Spinal cord (tissue), 10 donors: ENCODE measurements around the gene CRYL1. TPM values are rescaled to one million over a fixed set of nuclear protein-coding genes. Genes with fewer than 3 reads are reported as not detected.

Experiments
- DNase-seq, 6 donors: peaks; one replicate each; pipeline versions ENCODE4 v3.0.0 to v3.0.0-alpha.2; 2013 to 2015; ENCODE audit warnings: low spot score in 6 of 6, low read depth in 4 of 6
- H3K27ac ChIP-seq: one replicate; pipeline ENCODE4 v1.5.1; 2013; ENCODE audit warnings: low read depth, low read length, control low read depth
- H3K27me3 ChIP-seq: one replicate; pipeline ENCODE4 v1.6.1; 2013; ENCODE audit warnings: low read length; ENCODE audit not compliant: control insufficient read depth, insufficient read depth
- H3K36me3 ChIP-seq: one replicate; pipeline ENCODE4 v1.6.1; 2013; ENCODE audit warnings: low read length; ENCODE audit not compliant: control insufficient read depth, insufficient read depth
- H3K4me1 ChIP-seq: one replicate; pipeline ENCODE4 v1.6.1; 2013; ENCODE audit warnings: low read length; ENCODE audit not compliant: control insufficient read depth, insufficient read depth
- H3K4me3 ChIP-seq: one replicate; pipeline ENCODE4 v1.5.1; 2013; ENCODE audit warnings: low read depth, low read length, control low read depth
- H3K9me3 ChIP-seq: one replicate; pipeline ENCODE4 v1.6.1; 2013; ENCODE audit warnings: low read length; ENCODE audit not compliant: control insufficient read depth, insufficient read depth
- WGBS: methylation state at CpG from one replicate; pipeline ENCODE4 v1.1.5; 2013; ENCODE audit warnings: missing lambda C conversion rate; ENCODE audit not compliant: insufficient coverage; 5-methylcytosine and 5-hydroxymethylcytosine counted together
- polyA plus RNA-seq, 2 donors: library from polyadenylated mRNA; unstranded; fragments of 120-200 nt; gene quantifications; one replicate each; pipeline ENCODE4 v1.2.1, GENCODE V29; 2013; ENCODE audit not compliant: insufficient read length in 2 of 2
- total RNA-seq, 2 donors: library from RNA; depleted of rRNA in 1 of 2; stranded (reverse); fragments of 120-200 nt in 1 of 2; fragments of >200 nt in 1 of 2; gene quantifications; one replicate each; pipeline versions ENCODE4 v1.2.3 to v1.2.4, GENCODE V29; 2013 to 2014
- donor health status: healthy.

CRYL1 gene
- total and polyA plus RNA-seq, 4 donors, result 43.9 to 60.0 (median 52.6) TPM

DNA sequence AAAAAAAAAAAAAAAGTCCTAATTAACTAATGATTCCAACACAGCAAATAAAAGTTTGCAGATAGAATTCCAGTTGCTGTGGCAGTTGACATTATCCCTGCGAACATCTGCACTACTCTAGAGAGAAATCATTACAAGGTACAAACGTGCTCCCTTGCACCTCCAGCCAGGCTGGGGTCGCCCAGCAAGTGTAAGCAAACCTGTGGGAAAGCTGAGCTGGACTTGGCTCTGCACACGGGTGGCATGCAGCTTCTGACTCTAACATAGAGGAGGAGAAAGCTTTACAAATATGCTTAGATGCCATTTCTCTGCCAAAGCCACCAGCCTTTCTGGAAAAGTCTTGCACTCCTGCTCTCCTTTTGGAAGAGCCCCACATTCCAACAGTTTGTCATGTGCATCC is 103.3 kb downstream of the CRYL1 start:
- H3K4me3 ChIP-seq, result no peak overlapping the region
- H3K36me3 ChIP-seq, result peaks cover 6% of the 10 kb centered on the region
- H3K27ac ChIP-seq, result no peak overlapping the region
- no peaks in the 10 kb centered on the region for H3K9me3 ChIP-seq
- H3K4me1 ChIP-seq, result peaks cover 29% of the 10 kb centered on the region
- no peaks in the 10 kb centered on the region for H3K27me3 ChIP-seq
- DNase-seq, result no peak
- WGBS, result 67% methylated on average over 1 of the region's 4 CpGs

DNA sequence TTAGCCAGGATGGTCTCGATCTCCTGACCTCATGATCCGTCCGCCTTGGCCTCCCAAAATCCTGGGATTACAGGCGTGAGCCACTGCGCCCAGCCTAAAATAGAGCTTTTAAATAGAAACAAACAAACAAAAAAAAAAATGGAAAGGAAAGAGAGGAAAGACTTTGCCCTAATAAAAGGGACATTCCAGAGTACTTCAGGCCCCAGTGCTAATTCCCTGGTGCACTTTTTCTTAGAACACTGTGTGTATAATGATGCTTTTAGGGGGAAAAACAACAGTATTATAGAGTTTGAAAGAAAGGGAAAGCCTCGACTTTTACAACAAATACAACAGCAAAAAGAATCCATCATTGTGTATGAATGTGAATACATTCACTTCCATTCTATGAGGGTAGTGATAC is 104.7 kb downstream of the CRYL1 start:
- WGBS, result no CpG with 5 or more reads among the region's 6 CpGs
- Histone ChIP-seq H3K4me1 (peaks cover 19% of the 10 kb centered on the region), H3K27ac (peak overlapping the region; percentile 6), H3K36me3 (peaks cover 11% of the 10 kb centered on the region), H3K27me3 (no peaks in the 10 kb centered on the region), H3K4me3 (no peak overlapping the region), H3K9me3 (no peaks in the 10 kb centered on the region)
- no peak for DNase-seq

- H3K36me3 ChIP-seq, result peaks cover 10% of the 10 kb centered on the region
- DNase-seq, result no peak
- H3K9me3 ChIP-seq, result no peaks in the 10 kb centered on the region
- 92% methylated on average over 6 of the region's 7 CpGs for WGBS
- no peak overlapping the region for H3K4me3 ChIP-seq
- peaks cover 9% of the 10 kb centered on the region for H3K4me1 ChIP-seq
- H3K27ac ChIP-seq, result no peak overlapping the region
- H3K27me3 ChIP-seq, result peaks cover 14% of the 10 kb centered on the region
Observed at GRCh38 chr13:20418953-20419352, 106.7 kb downstream of the CRYL1 start.

- Histone ChIP-seq H3K27me3 (peaks cover 14% of the 10 kb centered on the region), H3K9me3 (no peaks in the 10 kb centered on the region), H3K27ac (peak overlapping the region; percentile 36), H3K36me3 (peaks cover 10% of the 10 kb centered on the region), H3K4me3 (no peak overlapping the region), H3K4me1 (peaks cover 9% of the 10 kb centered on the region)
- 93% methylated on average over 12 of the region's 14 CpGs for WGBS
- DNase-seq, result peak in 1 of 6 donors; percentile 44
Observed at GRCh38 chr13:20416223-20416745, 109.4 kb downstream of the CRYL1 start.

DNA sequence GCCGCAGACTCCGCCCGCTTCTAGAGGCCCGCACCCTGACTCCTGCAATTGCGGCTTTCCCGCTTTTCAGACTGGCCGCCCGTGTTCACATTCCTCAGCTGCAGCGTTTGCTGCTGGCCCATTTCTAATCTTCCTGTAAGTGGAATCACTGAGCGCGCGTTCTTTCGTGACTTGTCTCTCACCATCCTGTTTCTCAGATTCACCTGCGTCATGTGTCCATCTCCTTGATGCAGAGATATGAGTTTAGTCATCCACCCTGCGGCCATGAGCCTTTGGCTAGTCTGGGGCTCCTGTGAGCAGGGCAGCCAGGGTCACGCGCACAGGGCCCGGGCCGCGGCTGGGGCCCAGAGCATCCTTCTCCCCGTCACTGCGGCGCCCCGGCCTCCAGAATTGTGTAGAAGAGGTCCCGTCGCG is 110.0 kb downstream of the CRYL1 start:
- Histone ChIP-seq H3K36me3 (peaks cover 10% of the 10 kb centered on the region), H3K27me3 (peaks cover 14% of the 10 kb centered on the region), H3K4me3 (no peak overlapping the region), H3K9me3 (no peaks in the 10 kb centered on the region), H3K4me1 (peaks cover 9% of the 10 kb centered on the region), H3K27ac (peak overlapping the region; percentile 36)
- WGBS, result 96% methylated on average over 24 of the region's 27 CpGs
- no peak for DNase-seq

GRCh38 chr13:20415306-20415679 is 110.4 kb downstream of the CRYL1 start:
- H3K9me3 ChIP-seq, result no peaks in the 10 kb centered on the region
- H3K4me3 ChIP-seq, result no peak overlapping the region
- no peak for DNase-seq
- H3K4me1 ChIP-seq, result peaks cover 9% of the 10 kb centered on the region
- H3K27me3 ChIP-seq, result peaks cover 14% of the 10 kb centered on the region
- no peak overlapping the region for H3K27ac ChIP-seq
- WGBS, result 56% methylated on average over 31 of the region's 31 CpGs
- peaks cover 10% of the 10 kb centered on the region for H3K36me3 ChIP-seq

- Histone ChIP-seq H3K27ac (no peak overlapping the region), H3K9me3 (no peaks in the 10 kb centered on the region), H3K36me3 (peaks cover 10% of the 10 kb centered on the region), H3K4me3 (no peak overlapping the region), H3K27me3 (peaks cover 14% of the 10 kb centered on the region), H3K4me1 (peaks cover 9% of the 10 kb centered on the region)
- 25% methylated on average over 45 of the region's 45 CpGs for WGBS
- DNase-seq, result peak in 1 of 6 donors; percentile 37
Observed at GRCh38 chr13:20414546-20415305, 110.9 kb downstream of the CRYL1 start.

DNA sequence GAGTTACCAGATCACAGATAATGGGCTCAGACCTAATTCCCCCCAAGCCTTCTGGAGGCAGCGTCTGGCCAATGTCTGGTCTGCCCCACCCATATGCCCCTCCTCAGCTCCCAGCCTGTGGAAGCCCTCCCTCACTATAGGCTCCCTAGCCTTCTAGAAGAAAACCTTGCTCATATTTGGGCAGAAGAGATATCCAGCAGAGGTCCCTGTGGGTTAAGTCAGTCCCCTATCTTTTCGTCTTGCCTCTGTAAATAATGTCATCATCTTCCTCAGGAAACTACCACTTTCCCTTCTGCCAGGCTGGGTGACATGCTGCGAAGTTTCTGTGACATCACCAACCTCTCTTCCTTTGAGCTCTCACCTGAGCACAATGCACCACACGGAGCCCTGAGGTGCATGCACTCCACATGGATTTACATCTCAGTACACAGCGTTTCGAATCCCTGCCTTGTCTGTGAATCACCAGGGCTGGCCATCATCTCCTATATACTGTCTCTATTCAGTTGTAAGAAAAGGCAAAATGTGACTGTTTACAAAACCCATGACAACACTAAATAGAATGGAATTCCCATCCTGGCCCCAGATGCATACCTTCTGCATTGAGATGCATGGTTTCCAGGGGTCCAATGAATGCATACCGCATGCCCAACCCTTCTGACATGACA is 112.8 kb downstream of the CRYL1 start:
- DNase-seq, result no peak
- Histone ChIP-seq H3K36me3 (peaks cover 10% of the 10 kb centered on the region), H3K27me3 (peaks cover 14% of the 10 kb centered on the region), H3K9me3 (no peaks in the 10 kb centered on the region), H3K4me1 (peaks cover 9% of the 10 kb centered on the region), H3K4me3 (no peak overlapping the region), H3K27ac (no peak overlapping the region)
- WGBS, result 67% methylated on average over 5 of the region's 7 CpGs

GRCh38 chr13:20411638-20412342 is 113.9 kb downstream of the CRYL1 start:
- DNase-seq, result no peak
- H3K36me3 ChIP-seq, result peaks cover 10% of the 10 kb centered on the region
- no peak overlapping the region for H3K27ac ChIP-seq
- H3K4me1 ChIP-seq, result peaks cover 9% of the 10 kb centered on the region
- no peak overlapping the region for H3K4me3 ChIP-seq
- no peaks in the 10 kb centered on the region for H3K9me3 ChIP-seq
- WGBS, result 57% methylated on average over 5 of the region's 6 CpGs
- peaks cover 14% of the 10 kb centered on the region for H3K27me3 ChIP-seq
